A549 (cell line): ENCODE data around the gene CFAP126. TPM values are rescaled to one million over a fixed set of nuclear protein-coding genes. Genes with fewer than 3 reads are reported as not detected.
"Not testable (repeated sequence)": the region's sequence is repeated elsewhere in the genome, so short reads cannot be mapped to it uniquely, and the experiment has no call there.

Source experiments
- ATAC-seq, 2 experiments: fragments of 200-7000 bp in 1 of 2; fragments of >200 bp in 1 of 2; cut with Nextera tagmentation in 1 of 2; cut with Tn5 transposase in 1 of 2; 3 replicates each; pipeline versions ENCODE4 v1.8.0 to v1.9.1; 2018 to 2020; ENCODE audit warnings: mild to moderate bottlenecking in 1 of 2, moderate library complexity in 1 of 2
- CTCF ChIA-PET: fragments of 300-600 bp; sonication (Branson Sonifier 250); formaldehyde crosslinking; extraction: SDS; loops from one replicate; lab custom pipeline; 2021; ENCODE audit warnings: antibody characterized with exemption, inconsistent platforms; lab: Yijun Ruan, JAX
- POLR2A ChIA-PET: fragments of 350-600 bp; formaldehyde crosslinking; extraction: SDS; loops from one replicate; lab custom pipeline; 2021; ENCODE audit warnings: antibody characterized with exemption, inconsistent platforms; lab: Yijun Ruan, JAX
- DNase-seq, 2 experiments: peaks; one replicate each; pipeline versions ENCODE4 v3.0.0 to v3.0.0-alpha.2; 2011 to 2016; ENCODE audit warnings: low read depth in 1 of 2, low spot score in 1 of 2
- FAIRE-seq: peaks from 2 replicates; lab custom pipeline; 2011; peaks lifted over from hg19 to GRCh38; lab: Jason Lieb, UNC
- H3K27ac ChIP-seq, 2 experiments: fragments of >200 bp; sonication (Bioruptor Twin); formaldehyde crosslinking; 3 replicates each; pipeline ENCODE4 v1.5.1; 2016 to 2017
- H3K4me1 ChIP-seq: fragments of >200 bp; sonication (Bioruptor Twin); formaldehyde crosslinking; 3 replicates; pipeline ENCODE4 v1.6.1; 2016
- H3K4me2 ChIP-seq: fragments of >200 bp; sonication (Bioruptor Twin); formaldehyde crosslinking; 3 replicates; pipeline ENCODE4 v1.6.1; 2016
- H3K4me3 ChIP-seq: fragments of >200 bp; sonication (Bioruptor Twin); formaldehyde crosslinking; 3 replicates; pipeline ENCODE4 v1.5.1; 2016
- H3K9me3 ChIP-seq: fragments of >200 bp; sonication (Bioruptor Twin); formaldehyde crosslinking; 3 replicates; pipeline ENCODE4 v1.6.1; 2016
- ATOH8 ChIP-seq: fragments of 250-450 bp; sonication (Bioruptor Pico); IDR thresholded peaks from 2 replicates; pipeline ENCODE4 v1.5.0; 2020; ENCODE audit warnings: low read depth, mild to moderate bottlenecking, moderate library complexity
- BHLHE40 ChIP-seq: IDR thresholded peaks from 2 replicates; pipeline ENCODE4 v1.6.1; 2012; ENCODE audit warnings: low read depth, low read length, inconsistent platforms
- CBX2 ChIP-seq: fragments of 200-600 bp; sonication (generic); IDR thresholded peaks from 2 replicates; pipeline ENCODE4 v1.6.1; 2016; ENCODE audit warnings: low read depth, mild to moderate bottlenecking, borderline replicate concordance
- CBX8 ChIP-seq: fragments of 200-600 bp; sonication (generic); IDR thresholded peaks from 2 replicates; pipeline ENCODE4 v1.6.1; 2016
- E2F6 ChIP-seq: IDR thresholded peaks from 2 replicates; pipeline ENCODE4 v1.6.1; 2012; ENCODE audit warnings: low read depth, borderline replicate concordance
- EHF ChIP-seq: fragments of 250-450 bp; sonication (Bioruptor Pico); IDR thresholded peaks from 2 replicates; pipeline ENCODE4 v1.5.0; 2020; ENCODE audit warnings: mild to moderate bottlenecking
- EHMT2 ChIP-seq: fragments of 200-600 bp; sonication (generic); IDR thresholded peaks from 2 replicates; pipeline ENCODE4 v1.6.1; 2016; ENCODE audit warnings: antibody characterized with exemption, low read depth, mild to moderate bottlenecking, moderate library complexity
- EP300 ChIP-seq, 2 experiments: fragments of >200 bp; sonication (Bioruptor Twin); formaldehyde crosslinking; IDR thresholded peaks; 2 replicates in 1 of 2; 3 replicates in 1 of 2; pipeline ENCODE4 v1.6.1; 2016 to 2017
- ESRRA ChIP-seq: fragments of 150-350 bp; IDR thresholded peaks from 2 replicates; pipeline ENCODE4 v1.6.1; 2014; ENCODE audit warnings: mild to moderate bottlenecking, low read length, borderline replicate concordance
- FOSL2 ChIP-seq, 2 experiments: fragments of 450-650 bp in 1 of 2; fragments of >200 bp in 1 of 2; sonication (Bioruptor Twin) in 1 of 2; formaldehyde crosslinking; IDR thresholded peaks; 2 replicates each; pipeline versions ENCODE4 v1.5.0 to v1.6.1; 2016 to 2020; ENCODE audit warnings: mild to moderate bottlenecking in 1 of 2, moderate library complexity in 1 of 2
- HOXB5 ChIP-seq: fragments of 250-450 bp; sonication (Bioruptor Pico); IDR thresholded peaks from 2 replicates; pipeline ENCODE4 v1.5.0; 2020; ENCODE audit warnings: mild to moderate bottlenecking, moderate library complexity
- KDM1A ChIP-seq: fragments of 200-600 bp; sonication (generic); IDR thresholded peaks from 2 replicates; pipeline ENCODE4 v1.6.1; 2016; ENCODE audit warnings: low read depth, mild to moderate bottlenecking
- MAZ ChIP-seq: fragments of 150-350 bp; IDR thresholded peaks from 2 replicates; pipeline ENCODE4 v1.6.1; 2014; ENCODE audit warnings: antibody characterized with exemption, low read depth, low read length, borderline replicate concordance
- NPAS2 ChIP-seq: fragments of 250-450 bp; sonication (Bioruptor Pico); IDR thresholded peaks from 2 replicates; pipeline ENCODE4 v1.8.0; 2022; ENCODE audit warnings: mild to moderate bottlenecking, moderate library complexity, borderline replicate concordance
- RAD21 ChIP-seq, 2 experiments: fragments of >200 bp in 1 of 2; sonication (Bioruptor Twin) in 1 of 2; formaldehyde crosslinking in 1 of 2; IDR thresholded peaks in 1 of 2; conservative IDR thresholded peaks in 1 of 2; 2 replicates in 1 of 2; 3 replicates in 1 of 2; pipeline ENCODE4 v1.6.1; 2012 to 2018; ENCODE audit warnings: inconsistent platforms in 1 of 2
- RARB ChIP-seq: fragments of 250-450 bp; sonication (Bioruptor Pico); IDR thresholded peaks from 2 replicates; pipeline ENCODE4 v1.8.0; 2021; ENCODE audit warnings: mild to moderate bottlenecking, moderate library complexity
- RFX5 ChIP-seq: fragments of 450-650 bp; IDR thresholded peaks from 2 replicates; pipeline ENCODE4 v1.7.1; 2014; ENCODE audit warnings: antibody characterized with exemption, mild to moderate bottlenecking, moderate library complexity
- SMC3 ChIP-seq: fragments of >200 bp; sonication (Bioruptor Twin); formaldehyde crosslinking; IDR thresholded peaks from 3 replicates; pipeline ENCODE4 v1.6.1; 2018; ENCODE audit warnings: inconsistent platforms
- TP53 ChIP-seq: fragments of 250-450 bp; sonication (Bioruptor Pico); IDR thresholded peaks from 2 replicates; pipeline ENCODE4 v1.5.0; 2021; ENCODE audit warnings: mild to moderate bottlenecking, moderate library complexity
- ZFP36 ChIP-seq: fragments of 450-650 bp; IDR thresholded peaks from 2 replicates; pipeline ENCODE4 v1.6.1; 2014; ENCODE audit warnings: borderline replicate concordance; ENCODE audit not compliant: partially characterized antibody
- WGBS: methylation state at CpG from one replicate; pipeline ENCODE4 v1.1.6; 2017; ENCODE audit errors: missing lambda C conversion rate; 5-methylcytosine and 5-hydroxymethylcytosine counted together
- polyA plus RNA-seq, 4 experiments: library from polyadenylated mRNA; depleted of rRNA in 3 of 4; stranded (reverse); fragments of >200 nt; fragmentation: RNase III in 1 of 4; extraction: RNeasy Plus Mini Kit Qiagen cat#74134 plus additional on column Dnase treatment in 1 of 4; gene quantifications; 2 replicates in 3 of 4; 3 replicates in 1 of 4; pipeline ENCODE4 v1.2.3, GENCODE V29; 2011 to 2017
- TF ChIP-seq, protein P1 (sequence below): fragments of 150-350 bp; IDR thresholded peaks from 2 replicates; pipeline ENCODE4 v1.6.1; 2014; ENCODE audit warnings: low read depth, mild to moderate bottlenecking, low read length
- TF ChIP-seq, protein P2 (sequence below): fragments of >200 bp; sonication (Bioruptor Twin); formaldehyde crosslinking; IDR thresholded peaks from 2 replicates; pipeline ENCODE4 v1.6.1; 2016
- TF ChIP-seq, protein P3 (sequence below): fragments of >200 bp; sonication (Bioruptor Twin); formaldehyde crosslinking; IDR thresholded peaks from 3 replicates; pipeline ENCODE4 v1.5.1; 2016

Gene CFAP126
- polyA plus RNA-seq, 2 of the 4 experiments (the other 2 are of a cell fraction): not detected

- no peak for TF ChIP-seq ESRRA
- TF ChIP-seq, all 56 proteins: peak for 19
Observed at GRCh38 chr1:161389691-161390558, 22.2 kb upstream of the CFAP126 start (continued).

GRCh38 chr1:161389158-161389557 lies 21.5 kb upstream of the CFAP126 start:
- CTCF ChIA-PET: interaction anchor here (0.6 to 12.9 kb wide), 9 partner anchors 10 to 198 kb away, joined by 3 to 268 read pairs (median 5); partner anchors contain the start of genes ADAMTS4, APOA2, FCER1G and NDUFS2
- FAIRE-seq, H3K9me3 ChIP-seq, DNase-seq, ATAC-seq, H3K4me1 ChIP-seq: not testable (repeated sequence)
- H3K4me2 ChIP-seq: peak overlapping the region; percentile 98
- peak overlapping the region; percentile 72 for H3K4me3 ChIP-seq
- POLR2A ChIA-PET: interaction anchor here (0.6 to 2.0 kb wide), 14 partner anchors 9 to 235 kb away, joined by 3 to 19 read pairs (median 5); partner anchors contain the start of genes NDUFS2, SDHC, TOMM40L and UFC1
- WGBS: 71% methylated on average over 16 of the region's 16 CpGs
- peak overlapping the region; percentile 95 to 98 for H3K27ac ChIP-seq

DNA sequence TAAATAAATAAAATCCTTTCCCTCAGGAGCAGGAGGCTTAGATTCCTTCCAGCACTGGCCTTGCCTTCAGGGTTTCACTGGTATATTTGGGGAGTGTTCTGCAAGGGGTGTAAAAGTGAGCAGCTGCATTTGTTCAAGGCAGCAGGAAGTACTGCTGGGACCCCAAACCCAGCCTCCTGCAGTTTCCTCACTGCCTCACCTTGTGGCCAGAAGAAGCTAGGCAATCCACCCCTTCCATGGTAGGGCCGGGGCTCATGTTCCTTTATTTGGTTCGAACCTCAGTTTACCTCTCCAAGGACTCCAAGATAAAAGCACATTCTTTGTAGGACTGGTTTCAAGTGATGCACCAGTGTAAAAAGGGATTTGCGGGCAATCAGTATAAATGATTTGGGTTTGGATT lies 21.0 kb upstream of the CFAP126 start:
- ATAC-seq: no peak
- no peak overlapping the region for H3K4me3 ChIP-seq
- DNase-seq: no peak
- CTCF ChIA-PET: interaction anchor here (0.6 to 12.9 kb wide), 7 partner anchors 14 to 198 kb away, joined by 3 to 268 read pairs (median 7); partner anchors contain the start of genes ADAMTS4, APOA2, FCER1G and NDUFS2
- no peak overlapping the region for H3K27ac ChIP-seq
- H3K4me1 ChIP-seq: peaks cover 8% of the 10 kb centered on the region; the same call in 1 of the 3 replicates
- WGBS: 100% methylated on average over 3 of the region's 3 CpGs
- H3K9me3 ChIP-seq: no peaks in the 10 kb centered on the region
- FAIRE-seq: no peak
- POLR2A ChIA-PET: interaction anchor here (2.0 kb wide), 1 partner anchor 186 kb away, joined by 19 read pairs; the partner anchor contains the start of gene NDUFS2
- no peak overlapping the region for H3K4me2 ChIP-seq
- no peak for TF ChIP-seq EP300 (IDR thresholded peaks at IDR 0.05)
- TF ChIP-seq BHLHE40: no peak
- no peak for TF ChIP-seq KDM1A
- TF ChIP-seq CBX2: no peak
- TF ChIP-seq RARB (CRISPR knock-in tag): no peak
- no peak for TF ChIP-seq ZFP36
- no peak for TF ChIP-seq CBX8
- no peak for TF ChIP-seq NPAS2
- TF ChIP-seq, protein P1, sequence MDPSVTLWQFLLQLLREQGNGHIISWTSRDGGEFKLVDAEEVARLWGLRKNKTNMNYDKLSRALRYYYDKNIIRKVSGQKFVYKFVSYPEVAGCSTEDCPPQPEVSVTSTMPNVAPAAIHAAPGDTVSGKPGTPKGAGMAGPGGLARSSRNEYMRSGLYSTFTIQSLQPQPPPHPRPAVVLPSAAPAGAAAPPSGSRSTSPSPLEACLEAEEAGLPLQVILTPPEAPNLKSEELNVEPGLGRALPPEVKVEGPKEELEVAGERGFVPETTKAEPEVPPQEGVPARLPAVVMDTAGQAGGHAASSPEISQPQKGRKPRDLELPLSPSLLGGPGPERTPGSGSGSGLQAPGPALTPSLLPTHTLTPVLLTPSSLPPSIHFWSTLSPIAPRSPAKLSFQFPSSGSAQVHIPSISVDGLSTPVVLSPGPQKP: no peak
- TF ChIP-seq TP53 (CRISPR knock-in tag): no peak
- no peak for TF ChIP-seq HOXB5
- TF ChIP-seq, protein P2, sequence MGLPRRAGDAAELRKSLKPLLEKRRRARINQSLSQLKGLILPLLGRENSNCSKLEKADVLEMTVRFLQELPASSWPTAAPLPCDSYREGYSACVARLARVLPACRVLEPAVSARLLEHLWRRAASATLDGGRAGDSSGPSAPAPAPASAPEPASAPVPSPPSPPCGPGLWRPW: no peak
- TF ChIP-seq MAZ: no peak

DNA sequence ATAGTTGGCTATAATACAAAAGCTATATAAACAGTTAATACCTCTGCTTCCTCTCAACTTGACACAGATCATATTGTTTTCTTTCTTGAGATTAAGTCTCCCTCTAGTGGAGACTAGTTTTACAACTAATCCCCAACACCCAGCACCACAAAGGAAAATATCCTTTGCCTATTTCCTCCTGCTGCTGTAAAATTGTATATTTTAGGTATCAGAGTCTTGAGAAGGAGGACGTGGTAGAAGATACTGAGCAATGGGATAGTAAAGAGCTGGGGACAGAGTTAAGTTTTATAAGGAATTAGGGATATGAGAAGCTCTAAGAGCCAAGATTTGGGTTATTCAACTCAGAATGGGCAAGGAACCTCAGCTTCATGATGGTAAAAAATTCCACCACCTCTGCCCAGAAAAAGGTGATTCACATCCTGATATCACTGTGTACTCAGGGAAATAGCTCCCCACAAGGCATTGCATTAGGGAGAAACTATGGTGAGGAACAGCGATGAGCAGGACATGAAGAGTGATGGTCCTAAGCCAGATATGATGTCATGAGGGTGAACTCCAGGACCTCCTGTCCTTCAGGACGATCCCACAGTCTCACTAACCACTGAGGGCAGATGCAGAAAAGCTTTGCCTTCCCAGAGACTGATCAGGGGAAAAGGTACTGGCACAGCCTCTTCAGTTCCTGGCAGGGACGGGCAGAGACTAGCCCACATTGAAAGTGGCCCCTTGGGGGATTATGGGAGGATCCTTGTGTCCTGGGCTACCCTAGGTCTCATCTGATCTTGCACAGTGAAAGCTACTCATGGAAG lies 14.7 kb upstream of the CFAP126 start:
- ChIA-PET POLR2A (interaction anchor here (0.9 to 1.4 kb wide), 3 partner anchors 157 to 191 kb away, joined by 4 to 8 read pairs (median 5); partner anchors contain the start of genes NDUFS2 and TOMM40L), CTCF (interaction anchor here (0.7 to 12.9 kb wide), 48 partner anchors 9 to 284 kb away, joined by 3 to 268 read pairs (median 6); partner anchors contain the start of genes ADAMTS4, APOA2, CFAP126 and FCER1G)
- Histone ChIP-seq H3K4me2 (peak overlapping the region; percentile 54), H3K9me3 (no peaks in the 10 kb centered on the region), H3K27ac (peak overlapping the region; percentile 61 to 73), H3K4me1 (peaks cover 11% of the 10 kb centered on the region), H3K4me3 (no peak overlapping the region)
- no peak for TF ChIP-seq EHMT2
- no peak for TF ChIP-seq RFX5
- TF ChIP-seq E2F6: no peak
- TF ChIP-seq, protein P3, sequence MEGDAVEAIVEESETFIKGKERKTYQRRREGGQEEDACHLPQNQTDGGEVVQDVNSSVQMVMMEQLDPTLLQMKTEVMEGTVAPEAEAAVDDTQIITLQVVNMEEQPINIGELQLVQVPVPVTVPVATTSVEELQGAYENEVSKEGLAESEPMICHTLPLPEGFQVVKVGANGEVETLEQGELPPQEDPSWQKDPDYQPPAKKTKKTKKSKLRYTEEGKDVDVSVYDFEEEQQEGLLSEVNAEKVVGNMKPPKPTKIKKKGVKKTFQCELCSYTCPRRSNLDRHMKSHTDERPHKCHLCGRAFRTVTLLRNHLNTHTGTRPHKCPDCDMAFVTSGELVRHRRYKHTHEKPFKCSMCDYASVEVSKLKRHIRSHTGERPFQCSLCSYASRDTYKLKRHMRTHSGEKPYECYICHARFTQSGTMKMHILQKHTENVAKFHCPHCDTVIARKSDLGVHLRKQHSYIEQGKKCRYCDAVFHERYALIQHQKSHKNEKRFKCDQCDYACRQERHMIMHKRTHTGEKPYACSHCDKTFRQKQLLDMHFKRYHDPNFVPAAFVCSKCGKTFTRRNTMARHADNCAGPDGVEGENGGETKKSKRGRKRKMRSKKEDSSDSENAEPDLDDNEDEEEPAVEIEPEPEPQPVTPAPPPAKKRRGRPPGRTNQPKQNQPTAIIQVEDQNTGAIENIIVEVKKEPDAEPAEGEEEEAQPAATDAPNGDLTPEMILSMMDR: peak; percentile 81
- no peak for TF ChIP-seq HOXB5
- TF ChIP-seq SMC3: peak; percentile 62
- no peak for TF ChIP-seq FOSL2 (IDR thresholded peaks at IDR 0.05)
- TF ChIP-seq FOSL2 (CRISPR knock-in tag; IDR thresholded peaks at IDR 0.05): peak; percentile 29; the same call in 1 of the 2 replicates
- peak; percentile 78 to 80 for TF ChIP-seq RAD21 (conservative IDR thresholded peaks at IDR 0.05 in 1 of 2, IDR thresholded peaks at IDR 0.05 in 1 of 2)
- no peak for TF ChIP-seq EHF (CRISPR knock-in tag)
- TF ChIP-seq ATOH8: no peak
- DNase-seq: peak; percentile 58 to 73
- peak; percentile 93 for FAIRE-seq
- ATAC-seq: peak; percentile 90 to 92
- 13% methylated on average over 4 of the region's 4 CpGs for WGBS
